GM06990 (cell line): ENCODE measurements around the gene GPR62.
A peak's percentile ranks its signal among the peaks of the same experiment; 100 is the strongest.

ENCODE experiments used
- DNase-seq: peaks from one replicate; pipeline ENCODE4 v3.0.0-alpha.2; 2011; ENCODE audit not compliant: insufficient read length; ENCODE audit errors: extremely low read depth
- H3K27me3 ChIP-seq: replicated peaks from 2 replicates; pipeline ENCODE4 v1.6.0; 2011; ENCODE audit warnings: low read length; ENCODE audit not compliant: control insufficient read depth, insufficient read depth
- H3K36me3 ChIP-seq: 2 replicates; pipeline ENCODE4 v1.5.1; 2011; ENCODE audit warnings: low read length; ENCODE audit not compliant: control insufficient read depth, insufficient read depth
- H3K4me3 ChIP-seq: replicated peaks from 2 replicates; pipeline ENCODE4 v1.5.1; 2011; ENCODE audit warnings: low read depth, mild to moderate bottlenecking, control low read depth, low read length
- CTCF ChIP-seq: IDR thresholded peaks from 2 replicates; pipeline ENCODE4 v1.5.1; 2011; ENCODE audit warnings: low read length, control low read depth, mild to moderate bottlenecking, inconsistent platforms; ENCODE audit not compliant: insufficient read depth, poor library complexity, severe bottlenecking

GPR62 gene

GRCh38 chr3:52001443-52001974 lies 46.3 kb downstream of the GPR62 start:
- no peak overlapping the region for H3K4me3 ChIP-seq
- DNase-seq: peak; percentile 82

GRCh38 chr3:52002748-52003147 lies 47.6 kb downstream of the GPR62 start:
- DNase-seq: no peak
- TF ChIP-seq CTCF: no peak
- no peaks in the 10 kb centered on the region for H3K36me3 ChIP-seq
- H3K4me3 ChIP-seq: no peak overlapping the region
- H3K27me3 ChIP-seq: no peaks in the 10 kb centered on the region

More at GRCh38 chr3:52001443-52001974, 46.3 kb downstream of the GPR62 start:
- Histone ChIP-seq H3K27me3 (no peaks in the 10 kb centered on the region), H3K36me3 (no peaks in the 10 kb centered on the region)
- peak; percentile 99 for TF ChIP-seq CTCF

- no peak for DNase-seq
- TF ChIP-seq CTCF: peak; percentile 53
- Histone ChIP-seq H3K27me3 (no peaks in the 10 kb centered on the region), H3K36me3 (no peaks in the 10 kb centered on the region), H3K4me3 (no peak overlapping the region)
Observed at GRCh38 chr3:52004163-52004787, 49.1 kb downstream of the GPR62 start.

- Histone ChIP-seq H3K27me3 (no peaks in the 10 kb centered on the region), H3K4me3 (no peak overlapping the region), H3K36me3 (no peaks in the 10 kb centered on the region)
- DNase-seq: no peak
- no peak for TF ChIP-seq CTCF
Observed at GRCh38 chr3:52004906-52005395, 49.8 kb downstream of the GPR62 start.

GRCh38 chr3:52005571-52005986 lies 50.4 kb downstream of the GPR62 start:
- H3K27me3 ChIP-seq: no peaks in the 10 kb centered on the region
- no peak for DNase-seq
- no peak for TF ChIP-seq CTCF
- no peak overlapping the region for H3K4me3 ChIP-seq
- H3K36me3 ChIP-seq: no peaks in the 10 kb centered on the region
